GM21825 (cell line): Measurements from ENCODE around the gene OR4D9.
"Not testable (repeated sequence)": the region's sequence is repeated elsewhere in the genome, so short reads cannot be mapped to it uniquely, and the experiment has no call there.

Experiments used
- ATAC-seq: cut with Tn5 transposase; IDR thresholded peaks from one replicate; pipeline ENCODE4 v1.9.1; 2021; ENCODE audit warnings: mild to moderate bottlenecking, moderate library complexity; ENCODE audit not compliant: unreplicated experiment

The OR4D9 gene

GRCh38 chr11:59510941-59511589 is at the start of gene OR4D9:
OR4D9 (plus strand) TSS chr11:59511539; CDS start chr11:59514913, 3,374 bp downstream.
- ATAC-seq: no peak

GRCh38 chr11:59463190-59463641 is 48.1 kb upstream of the OR4D9 start:
- ATAC-seq: no peak

GRCh38 chr11:59473015-59473414 is 38.3 kb upstream of the OR4D9 start, which contains the start of gene OR4D10:
OR4D10 (plus strand) TSS chr11:59473315; CDS start chr11:59477430, 4,115 bp downstream.
- no peak for ATAC-seq

GRCh38 chr11:59475176-59475575 is 36.2 kb upstream of the OR4D9 start:
- no peak for ATAC-seq

GRCh38 chr11:59479906-59480305 is 31.4 kb upstream of the OR4D9 start:
- no peak for ATAC-seq

- ATAC-seq: no peak
Measured at GRCh38 chr11:59480359-59480758, 31.0 kb upstream of the OR4D9 start.

- no peak for ATAC-seq
Measured at GRCh38 chr11:59501931-59502330, 9.4 kb upstream of the OR4D9 start.

GRCh38 chr11:59503276-59503675 is 8.1 kb upstream of the OR4D9 start, which contains the start of gene OR4D11:
OR4D11 (plus strand) TSS chr11:59503576; CDS start chr11:59503576, 0 bp downstream.
- ATAC-seq: no peak

GRCh38 chr11:59511675-59512074 is 336 bp downstream of the OR4D9 start:
- ATAC-seq: no peak

GRCh38 chr11:59520139-59520538 is 8.8 kb downstream of the OR4D9 start:
- ATAC-seq: not testable (repeated sequence)

- ATAC-seq: no peak
Measured at GRCh38 chr11:59520741-59521140, 9.4 kb downstream of the OR4D9 start.

- no peak for ATAC-seq
Measured at GRCh38 chr11:59523541-59523940, 12.2 kb downstream of the OR4D9 start.

GRCh38 chr11:59528711-59529110 is 17.4 kb downstream of the OR4D9 start:
- ATAC-seq: no peak

- no peak for ATAC-seq
Measured at GRCh38 chr11:59532620-59533019, 21.3 kb downstream of the OR4D9 start.

- no peak for ATAC-seq
Measured at GRCh38 chr11:59534676-59535075, 23.3 kb downstream of the OR4D9 start.

- no peak for ATAC-seq
Measured at GRCh38 chr11:59542142-59542810, 30.9 kb downstream of the OR4D9 start.

GRCh38 chr11:59543713-59544112 is 32.4 kb downstream of the OR4D9 start:
- ATAC-seq: not testable (repeated sequence)

- ATAC-seq: no peak
Measured at GRCh38 chr11:59544869-59545178, 33.5 kb downstream of the OR4D9 start.

- no peak for ATAC-seq
Measured at GRCh38 chr11:59545179-59546020, 34.1 kb downstream of the OR4D9 start.

- ATAC-seq: not testable (repeated sequence)
Measured at GRCh38 chr11:59547605-59548308, 36.4 kb downstream of the OR4D9 start.

- no peak for ATAC-seq
Measured at GRCh38 chr11:59548309-59548656, 36.9 kb downstream of the OR4D9 start.
